Activated T-cell treated with anti-CD3 and anti-CD28 coated beads for 1 hour (primary cell): ENCODE measurements around the gene FOXN1.
"Not testable (repeated sequence)": the region's sequence is repeated elsewhere in the genome, so short reads cannot be mapped to it uniquely, and the experiment has no call there.

Source experiments
- DNase-seq: peaks from one replicate; pipeline ENCODE4 v3.0.0-alpha.2; 2020; ENCODE audit warnings: low read depth

The FOXN1 gene

DNA sequence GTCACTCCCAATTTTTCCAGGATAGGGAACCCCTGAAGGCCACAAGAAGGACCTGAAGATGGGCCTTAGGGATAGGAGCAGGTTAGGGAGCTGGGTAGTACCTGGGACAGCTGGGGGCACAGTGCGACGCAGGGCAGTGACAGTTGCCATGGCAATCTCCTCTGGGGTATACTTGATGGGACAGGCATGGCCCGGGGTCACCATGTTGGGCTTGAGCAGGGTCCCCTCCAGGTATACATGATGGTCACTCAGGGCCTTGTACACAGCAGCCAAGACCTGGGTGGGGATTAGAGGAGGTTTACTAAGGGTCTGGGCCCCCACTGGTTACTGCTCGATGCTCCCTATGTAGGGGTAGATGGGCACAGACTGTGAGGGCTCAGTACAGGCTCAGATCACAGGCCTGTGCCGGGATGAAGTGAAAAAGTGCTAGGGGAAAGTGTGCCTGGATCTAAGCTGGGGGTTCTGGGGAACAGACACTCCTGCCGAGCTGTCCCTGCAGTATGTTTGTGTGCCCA, 67.9 kb downstream of the FOXN1 start:
- DNase-seq = no peak

GRCh38 chr17:28574526-28574925, 68.4 kb downstream of the FOXN1 start:
- DNase-seq = no peak

GRCh38 chr17:28575126-28575795, 69.1 kb downstream of the FOXN1 start:
- DNase-seq = no peak

GRCh38 chr17:28576016-28576415, 69.9 kb downstream of the FOXN1 start:
- DNase-seq = not testable (repeated sequence)

DNA sequence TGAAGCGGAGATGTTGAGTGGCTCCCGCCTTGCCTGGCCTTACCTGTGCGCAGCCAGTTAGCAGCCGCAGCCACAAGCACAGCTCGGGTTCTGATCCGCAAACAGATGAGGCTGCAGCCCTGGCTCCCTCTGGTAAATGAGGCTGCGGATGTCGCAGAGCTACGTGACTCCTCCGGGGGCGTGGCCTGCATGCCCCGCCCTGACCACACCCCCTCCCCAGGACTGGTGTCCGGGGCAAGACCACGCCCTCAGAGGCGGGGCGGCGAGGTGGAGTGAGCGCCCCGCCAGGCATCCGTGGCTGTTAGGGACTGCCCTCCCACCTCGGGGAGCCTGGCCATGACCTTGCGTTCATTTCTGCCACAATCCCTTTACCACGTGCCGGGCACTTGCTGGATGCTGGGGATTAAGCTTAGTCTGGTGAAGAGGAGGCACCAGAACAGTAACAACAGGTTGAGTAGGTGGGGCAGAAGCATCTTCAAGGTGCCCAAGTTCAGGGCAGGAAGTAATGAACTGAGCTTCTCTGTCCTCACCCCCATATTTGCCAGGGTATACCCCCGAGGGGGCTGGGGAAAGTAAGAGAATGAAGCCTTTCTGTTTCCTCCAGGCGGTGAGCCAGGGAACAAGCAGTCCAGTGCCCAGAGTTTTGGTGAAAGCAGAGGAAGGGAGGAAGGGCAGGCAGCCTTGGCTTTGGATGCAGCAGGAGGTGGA, 70.8 kb downstream of the FOXN1 start, which contains the start of gene ALDOC:
Gene ALDOC (minus strand): TSS at position 138 of the 708 bp plus-strand sequence. CDS start 1,363 bp downstream, outside the sequence.
- DNase-seq = peak; percentile 98

DNA sequence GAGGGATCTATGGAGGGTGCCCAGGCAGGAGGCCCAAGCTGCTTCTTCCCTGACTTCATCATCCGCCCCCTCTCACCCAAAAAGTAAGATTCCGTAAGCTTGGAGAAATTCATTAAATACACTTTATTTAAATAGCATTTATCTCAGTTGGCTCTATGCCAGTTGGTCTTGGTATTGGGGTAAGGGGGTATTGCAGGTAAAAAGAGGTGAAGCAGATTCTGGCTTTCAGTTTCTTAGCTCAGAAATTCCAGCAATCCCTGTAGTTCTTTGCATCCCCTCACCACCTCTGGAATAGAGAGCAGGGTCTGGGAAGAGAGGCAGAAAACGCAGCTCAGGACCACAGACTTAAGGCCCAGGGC, 71.3 kb downstream of the FOXN1 start:
- DNase-seq = no peak

- DNase-seq = no peak
These were observed 72.4 kb downstream of the FOXN1 start for GRCh38 chr17:28578246-28579195.

GRCh38 chr17:28579526-28579925, 73.4 kb downstream of the FOXN1 start:
- DNase-seq = no peak

DNA sequence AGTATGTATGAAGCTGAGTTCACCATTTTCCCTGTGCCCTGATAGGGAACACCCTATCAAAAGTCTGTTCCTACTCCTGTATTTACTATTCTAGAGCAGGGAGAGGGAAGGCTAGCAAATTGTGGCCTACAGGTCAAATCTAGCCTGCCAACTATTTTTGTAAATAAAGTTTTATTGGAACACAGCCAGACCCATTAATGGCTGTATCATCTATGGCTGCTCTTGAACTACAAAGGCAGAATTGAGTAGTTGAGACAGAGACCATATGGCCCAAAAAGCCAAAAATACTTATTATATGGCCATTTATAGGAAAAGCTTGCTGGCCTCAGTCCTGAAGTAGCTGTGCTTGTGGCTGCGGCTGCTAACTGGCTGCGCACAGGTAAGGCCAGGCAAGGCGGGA, 74.8 kb downstream of the FOXN1 start:
- no peak for DNase-seq

- DNase-seq = no peak
These were observed 76.4 kb downstream of the FOXN1 start for GRCh38 chr17:28582513-28582912.

DNA sequence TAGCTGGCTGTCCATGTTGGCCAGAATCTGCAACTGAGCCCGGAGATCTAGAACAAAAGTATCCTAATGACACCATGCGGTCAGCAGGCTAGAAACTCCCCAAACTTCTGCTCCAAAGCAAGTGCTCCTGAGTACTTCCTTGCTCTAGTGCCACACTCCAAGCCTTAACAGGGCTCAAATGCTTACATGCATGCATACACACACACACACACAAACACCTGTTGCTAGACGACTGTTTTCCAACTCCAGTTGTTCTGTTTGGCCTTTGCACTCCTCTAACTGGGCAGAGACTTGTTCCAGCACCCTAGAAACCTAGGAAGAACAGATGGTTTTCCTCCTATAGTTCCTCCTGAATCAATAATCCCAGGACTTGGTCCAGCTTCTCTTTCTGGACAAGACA, 78.3 kb downstream of the FOXN1 start:
- DNase-seq = no peak

DNA sequence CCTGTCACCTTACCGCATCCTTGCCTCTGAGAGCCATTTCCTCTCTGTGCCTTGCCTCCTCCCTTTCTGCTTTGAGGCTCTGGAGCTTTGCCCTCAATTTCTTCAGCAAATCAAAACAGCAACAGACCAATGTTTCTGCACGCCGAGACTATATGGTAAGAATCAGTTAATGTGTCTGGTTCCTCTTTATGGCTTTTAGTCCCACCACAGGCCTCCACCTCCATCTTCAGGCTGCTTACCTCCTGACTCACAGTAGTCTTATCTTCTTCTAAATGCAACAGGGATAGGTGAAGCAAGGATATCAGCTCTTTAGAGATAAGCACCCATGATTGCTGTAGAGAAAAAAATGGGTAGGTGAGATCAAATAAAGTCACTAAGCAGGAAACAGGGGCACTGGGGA, 79.7 kb downstream of the FOXN1 start:
- DNase-seq = no peak
